Mesothelial cell of epicardium (in vitro differentiated cells): ENCODE data around the gene FUT8. TPM values are rescaled to one million over a fixed set of nuclear protein-coding genes. Genes with fewer than 3 reads are reported as not detected.
"Not testable (repeated sequence)": the region's sequence is repeated elsewhere in the genome, so short reads cannot be mapped to it uniquely, and the experiment has no call there.

Experiments used
- DNase-seq, 2 experiments: peaks; one replicate each; pipeline ENCODE4 v3.0.0; 2021; ENCODE audit warnings: low spot score in 2 of 2; ENCODE audit not compliant: unreplicated experiment in 2 of 2
- H3K27ac Mint-ChIP-seq: 2 replicates; pipeline ENCODE4 v1.8.0; 2021; ENCODE audit warnings: mixed read lengths
- H3K27me3 Mint-ChIP-seq: 2 replicates; pipeline ENCODE4 v1.8.0; 2021; ENCODE audit warnings: low read depth, mixed read lengths
- H3K36me3 Mint-ChIP-seq: 2 replicates; pipeline ENCODE4 v1.8.0; 2021; ENCODE audit warnings: mixed read lengths
- H3K4me1 Mint-ChIP-seq: 2 replicates; pipeline ENCODE4 v1.8.0; 2021; ENCODE audit warnings: mixed read lengths
- H3K4me3 Mint-ChIP-seq: 2 replicates; pipeline ENCODE4 v1.8.0; 2021; ENCODE audit warnings: mild to moderate bottlenecking, moderate library complexity, mixed read lengths
- H3K9me3 Mint-ChIP-seq: 2 replicates; pipeline ENCODE4 v1.8.0; 2021; ENCODE audit warnings: mixed read lengths
- CTCF ChIP-seq: fragments of 200-600 bp; sonication (generic); IDR thresholded peaks from one replicate; pipeline ENCODE4 v1.5.0; 2021; ENCODE audit warnings: antibody characterized with exemption; ENCODE audit not compliant: unreplicated experiment
- total RNA-seq: library from RNA; stranded (reverse); gene quantifications from 3 replicates; pipeline ENCODE4 v1.2.1, GENCODE V29; 2021

The FUT8 gene
- total RNA-seq, 1 donor from 2014 or later = 49.4 TPM

DNA sequence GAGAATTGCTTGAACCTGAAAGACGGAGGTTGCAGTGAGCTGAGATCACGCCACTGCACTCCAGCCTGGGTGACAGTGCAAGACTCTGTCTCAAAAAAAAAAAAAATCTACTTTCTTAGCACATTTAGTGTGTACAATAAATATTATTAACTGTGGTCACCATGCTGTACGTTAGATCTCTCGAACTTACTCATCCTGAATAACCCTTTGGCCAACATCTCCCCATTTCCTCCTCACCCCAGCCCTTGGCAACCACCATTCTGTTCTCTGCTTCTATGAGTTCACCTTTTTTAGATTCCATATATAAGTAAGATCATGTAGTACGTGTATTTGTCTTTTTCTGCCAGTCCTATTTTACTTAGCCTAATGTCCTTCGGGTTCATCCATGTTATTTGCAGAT, 13.4 kb downstream of the FUT8 start:
- Mint-ChIP-seq H3K4me3 (no peak overlapping the region), H3K9me3 (no peaks in the 10 kb centered on the region), H3K27ac (peak overlapping the region; percentile 28), H3K27me3 (no peaks in the 10 kb centered on the region), H3K36me3 (peaks cover 6% of the 10 kb centered on the region), H3K4me1 (peaks cover 28% of the 10 kb centered on the region)
- TF ChIP-seq CTCF = no peak
- no peak for DNase-seq

DNA sequence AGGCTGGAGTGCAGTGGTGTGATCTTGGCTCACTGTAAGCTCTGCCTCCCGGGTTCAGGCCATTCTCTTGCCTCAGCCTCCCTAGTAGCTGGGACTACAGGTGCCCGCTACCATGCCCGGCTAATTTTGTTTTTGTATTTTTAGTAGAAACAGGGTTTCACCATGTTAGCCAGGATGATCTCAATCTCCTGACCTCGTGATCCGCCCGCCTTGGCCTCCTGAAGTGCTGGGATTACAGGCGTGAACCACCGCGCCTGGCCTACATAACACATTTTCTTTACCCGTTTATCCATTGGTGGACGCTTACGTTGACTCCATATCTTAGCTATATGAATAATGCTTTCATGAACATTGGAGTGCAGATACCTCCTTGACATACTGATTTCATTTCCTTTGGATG, 14.4 kb downstream of the FUT8 start:
- H3K27ac Mint-ChIP-seq = peak overlapping the region; percentile 44
- H3K36me3 Mint-ChIP-seq, H3K4me3 Mint-ChIP-seq, H3K27me3 Mint-ChIP-seq, DNase-seq, H3K9me3 Mint-ChIP-seq: not testable (repeated sequence)
- peaks cover 27% of the 10 kb centered on the region for H3K4me1 Mint-ChIP-seq

DNA sequence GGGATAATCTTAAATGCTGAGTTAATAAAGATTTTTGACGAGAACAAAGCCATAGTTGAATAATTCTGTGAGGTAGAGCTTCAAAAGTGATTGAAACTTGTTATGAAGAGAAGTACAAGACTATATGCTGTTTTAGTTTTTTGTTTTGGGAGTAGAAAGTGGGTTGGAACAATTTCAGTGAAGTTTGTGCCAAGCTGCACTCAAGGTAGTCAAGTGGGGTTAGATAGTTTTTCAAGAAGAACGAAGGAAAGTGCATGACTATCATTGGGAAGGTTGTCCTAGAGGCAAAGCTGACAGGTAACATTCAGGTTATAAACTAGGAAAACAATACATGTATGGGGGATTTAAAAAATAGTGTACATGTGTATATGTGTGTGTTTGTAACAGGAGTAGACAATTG, 16.2 kb downstream of the FUT8 start:
- no peak overlapping the region for H3K4me3 Mint-ChIP-seq
- no peak for DNase-seq
- H3K9me3 Mint-ChIP-seq = no peaks in the 10 kb centered on the region
- H3K27me3 Mint-ChIP-seq = no peaks in the 10 kb centered on the region
- TF ChIP-seq CTCF = no peak
- H3K27ac Mint-ChIP-seq = peak overlapping the region; percentile 33
- H3K4me1 Mint-ChIP-seq = peaks cover 42% of the 10 kb centered on the region
- H3K36me3 Mint-ChIP-seq = peaks cover 6% of the 10 kb centered on the region

- no peak overlapping the region for H3K4me3 Mint-ChIP-seq
- peaks cover 6% of the 10 kb centered on the region for H3K36me3 Mint-ChIP-seq
- no peak for DNase-seq
- H3K4me1 Mint-ChIP-seq = peaks cover 48% of the 10 kb centered on the region
- H3K27ac Mint-ChIP-seq = no peak overlapping the region
- H3K9me3 Mint-ChIP-seq = no peaks in the 10 kb centered on the region
- H3K27me3 Mint-ChIP-seq = no peaks in the 10 kb centered on the region
- no peak for TF ChIP-seq CTCF
Measured at GRCh38 chr14:65429757-65430156, 17.2 kb downstream of the FUT8 start.

DNA sequence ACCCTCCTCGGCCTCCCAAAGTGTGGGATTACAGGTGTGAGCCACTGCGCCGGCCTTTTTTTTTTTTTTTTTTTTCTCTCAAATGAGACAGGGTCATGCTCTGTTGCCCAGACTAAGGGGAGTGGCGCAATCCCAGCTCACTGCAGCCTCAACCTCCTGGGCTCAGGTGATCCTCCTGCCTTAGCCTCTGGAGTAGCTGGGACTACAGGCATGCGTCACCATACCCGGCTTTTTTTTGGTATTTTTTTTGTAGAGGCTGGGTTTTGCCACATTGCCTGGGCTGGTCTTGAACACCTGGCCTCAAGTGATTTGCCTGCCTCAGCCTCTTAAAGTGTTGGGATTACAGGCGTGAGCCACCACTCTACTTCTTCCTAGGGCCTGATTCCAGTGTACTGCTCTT, 18.7 kb downstream of the FUT8 start:
- no peak for DNase-seq
- no peak for TF ChIP-seq CTCF
- Mint-ChIP-seq H3K36me3 (peaks cover 5% of the 10 kb centered on the region), H3K9me3 (peaks cover 3% of the 10 kb centered on the region), H3K27ac (peak overlapping the region; percentile 94), H3K4me3 (no peak overlapping the region), H3K4me1 (peaks cover 47% of the 10 kb centered on the region), H3K27me3 (no peaks in the 10 kb centered on the region)

GRCh38 chr14:65431951-65432350, 19.4 kb downstream of the FUT8 start:
- peaks cover 3% of the 10 kb centered on the region for H3K9me3 Mint-ChIP-seq
- no peaks in the 10 kb centered on the region for H3K27me3 Mint-ChIP-seq
- H3K27ac Mint-ChIP-seq = peak overlapping the region; percentile 94
- no peak for TF ChIP-seq CTCF
- H3K4me1 Mint-ChIP-seq = peaks cover 47% of the 10 kb centered on the region
- no peak overlapping the region for H3K4me3 Mint-ChIP-seq
- H3K36me3 Mint-ChIP-seq = peaks cover 6% of the 10 kb centered on the region
- DNase-seq = no peak
